ENCODE measurements around the gene MYZAP. TPM values are rescaled to one million over a fixed set of nuclear protein-coding genes. Genes with fewer than 3 reads are reported as not detected.

MYZAP gene
- total and polyA plus RNA-seq, 2 of the 13 experiments (the other 11 are each of a cell fraction or from before 2014, with no cell fraction given): not detected

DNA sequence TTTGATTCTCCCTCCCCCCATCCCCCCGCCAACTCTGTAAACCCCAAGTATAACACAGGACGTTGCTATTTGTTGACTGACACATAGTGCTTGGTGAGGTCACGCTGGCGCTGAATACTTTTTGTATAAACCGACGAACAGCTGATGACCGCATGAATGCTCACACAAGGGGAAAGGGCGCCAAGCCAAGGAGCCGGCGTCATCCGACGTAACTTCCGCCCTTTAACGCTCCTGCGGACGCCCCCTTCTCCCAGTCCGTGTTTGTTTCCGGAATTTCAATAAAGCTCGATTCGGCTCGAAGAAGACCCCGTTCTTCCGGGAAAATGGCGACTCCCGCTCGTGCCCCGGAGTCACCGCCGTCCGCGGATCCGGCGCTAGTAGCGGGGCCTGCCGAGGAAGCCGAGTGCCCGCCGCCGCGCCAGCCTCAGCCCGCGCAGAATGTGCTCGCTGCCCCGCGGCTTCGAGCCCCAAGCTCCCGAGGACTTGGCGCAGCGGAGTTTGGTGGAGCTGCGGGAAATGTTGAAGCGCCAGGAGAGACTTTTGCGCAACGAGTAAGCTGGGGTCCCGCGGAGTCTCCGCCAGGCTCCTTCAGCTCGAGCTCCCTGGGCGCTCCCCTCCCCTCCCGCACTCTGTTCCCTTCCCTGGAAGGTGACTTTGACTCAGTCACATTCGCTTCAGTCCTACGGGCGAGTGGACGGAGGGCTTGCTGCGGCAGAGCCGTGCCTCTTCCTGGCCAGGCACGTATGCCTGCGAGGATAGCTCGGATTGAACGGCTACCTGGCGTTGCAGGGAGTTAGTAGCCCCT, 114.9 kb downstream of the MYZAP start, which contains the start of gene POLR2M (continued):
- TF ChIP-seq, protein P1, sequence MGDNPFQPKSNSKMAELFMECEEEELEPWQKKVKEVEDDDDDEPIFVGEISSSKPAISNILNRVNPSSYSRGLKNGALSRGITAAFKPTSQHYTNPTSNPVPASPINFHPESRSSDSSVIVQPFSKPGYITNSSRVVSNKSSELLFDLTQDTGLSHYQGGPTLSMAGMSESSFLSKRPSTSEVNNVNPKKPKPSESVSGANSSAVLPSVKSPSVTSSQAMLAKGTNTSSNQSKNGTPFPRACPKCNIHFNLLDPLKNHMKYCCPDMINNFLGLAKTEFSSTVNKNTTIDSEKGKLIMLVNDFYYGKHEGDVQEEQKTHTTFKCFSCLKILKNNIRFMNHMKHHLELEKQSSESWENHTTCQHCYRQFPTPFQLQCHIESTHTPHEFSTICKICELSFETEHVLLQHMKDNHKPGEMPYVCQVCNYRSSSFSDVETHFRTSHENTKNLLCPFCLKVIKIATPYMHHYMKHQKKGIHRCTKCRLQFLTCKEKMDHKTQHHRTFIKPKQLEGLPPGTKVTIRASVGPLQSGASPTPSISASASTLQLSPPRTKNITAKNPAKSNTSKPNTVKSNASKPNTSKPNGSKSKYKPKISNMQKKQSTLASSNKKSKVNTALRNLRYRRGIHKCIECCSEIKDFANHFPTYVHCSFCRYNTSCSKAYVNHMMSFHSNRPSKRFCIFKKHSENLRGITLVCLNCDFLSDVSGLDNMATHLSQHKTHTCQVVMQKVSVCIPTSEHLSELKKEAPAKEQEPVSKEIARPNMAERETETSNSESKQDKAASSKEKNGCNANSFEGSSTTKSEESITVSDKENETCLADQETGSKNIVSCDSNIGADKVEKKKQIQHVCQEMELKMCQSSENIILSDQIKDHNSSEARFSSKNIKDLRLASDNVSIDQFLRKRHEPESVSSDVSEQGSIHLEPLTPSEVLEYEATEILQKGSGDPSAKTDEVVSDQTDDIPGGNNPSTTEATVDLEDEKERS (CRISPR knock-in tag; IDR thresholded peaks at IDR 0.05): no peak
- TF ChIP-seq NCOR1 (IDR thresholded peaks at IDR 0.05; ENCODE audit: borderline replicate concordance, low read length) (no peak), ARID2 (CRISPR knock-in tag; IDR thresholded peaks at IDR 0.05; ENCODE audit: borderline replicate concordance) (peak; percentile 55; the same call in 1 of the 2 replicates), PHF5A (CRISPR knock-in tag; IDR thresholded peaks at IDR 0.05; ENCODE audit: low read depth, unreplicated experiment) (peak; percentile 38), ZNF326 (CRISPR knock-in tag; IDR thresholded peaks at IDR 0.05; ENCODE audit: borderline replicate concordance) (no peak), MBNL3 (CRISPR knock-in tag; conservative IDR thresholded peaks at IDR 0.05) (no peak), SOX13 (IDR thresholded peaks at IDR 0.05) (no peak), SOX13 (CRISPR knock-in tag; conservative IDR thresholded peaks at IDR 0.05 in 1 of 2, IDR thresholded peaks at IDR 0.05 in 1 of 2) (0 out of 4 replicates have a peak, but pooled peaks of 1 of the 2 experiments have one; percentile 26), ZNF264 (CRISPR knock-in tag; IDR thresholded peaks at IDR 0.05) (no peak), FOSL2 (CRISPR knock-in tag; IDR thresholded peaks at IDR 0.05) (no peak), HNRNPK (IDR thresholded peaks at IDR 0.05; ENCODE audit: low read depth, low read length, poor library complexity, severe bottlenecking) (no peak), SMAD9 (CRISPR knock-in tag; IDR thresholded peaks at IDR 0.05) (no peak), ZNF124 (CRISPR knock-in tag; IDR thresholded peaks at IDR 0.05) (peak; percentile 50; the same call in 1 of the 2 replicates), ZBTB38 (CRISPR knock-in tag; IDR thresholded peaks at IDR 0.05) (peak; percentile 96)
- TF ChIP-seq, protein P2, sequence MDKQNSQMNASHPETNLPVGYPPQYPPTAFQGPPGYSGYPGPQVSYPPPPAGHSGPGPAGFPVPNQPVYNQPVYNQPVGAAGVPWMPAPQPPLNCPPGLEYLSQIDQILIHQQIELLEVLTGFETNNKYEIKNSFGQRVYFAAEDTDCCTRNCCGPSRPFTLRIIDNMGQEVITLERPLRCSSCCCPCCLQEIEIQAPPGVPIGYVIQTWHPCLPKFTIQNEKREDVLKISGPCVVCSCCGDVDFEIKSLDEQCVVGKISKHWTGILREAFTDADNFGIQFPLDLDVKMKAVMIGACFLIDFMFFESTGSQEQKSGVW (CRISPR knock-in tag; IDR thresholded peaks at IDR 0.05; ENCODE audit: borderline replicate concordance): no peak
- TF ChIP-seq, protein P3, sequence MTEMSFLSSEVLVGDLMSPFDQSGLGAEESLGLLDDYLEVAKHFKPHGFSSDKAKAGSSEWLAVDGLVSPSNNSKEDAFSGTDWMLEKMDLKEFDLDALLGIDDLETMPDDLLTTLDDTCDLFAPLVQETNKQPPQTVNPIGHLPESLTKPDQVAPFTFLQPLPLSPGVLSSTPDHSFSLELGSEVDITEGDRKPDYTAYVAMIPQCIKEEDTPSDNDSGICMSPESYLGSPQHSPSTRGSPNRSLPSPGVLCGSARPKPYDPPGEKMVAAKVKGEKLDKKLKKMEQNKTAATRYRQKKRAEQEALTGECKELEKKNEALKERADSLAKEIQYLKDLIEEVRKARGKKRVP (CRISPR knock-in tag; IDR thresholded peaks at IDR 0.05): no peak
- TF ChIP-seq, protein P4, sequence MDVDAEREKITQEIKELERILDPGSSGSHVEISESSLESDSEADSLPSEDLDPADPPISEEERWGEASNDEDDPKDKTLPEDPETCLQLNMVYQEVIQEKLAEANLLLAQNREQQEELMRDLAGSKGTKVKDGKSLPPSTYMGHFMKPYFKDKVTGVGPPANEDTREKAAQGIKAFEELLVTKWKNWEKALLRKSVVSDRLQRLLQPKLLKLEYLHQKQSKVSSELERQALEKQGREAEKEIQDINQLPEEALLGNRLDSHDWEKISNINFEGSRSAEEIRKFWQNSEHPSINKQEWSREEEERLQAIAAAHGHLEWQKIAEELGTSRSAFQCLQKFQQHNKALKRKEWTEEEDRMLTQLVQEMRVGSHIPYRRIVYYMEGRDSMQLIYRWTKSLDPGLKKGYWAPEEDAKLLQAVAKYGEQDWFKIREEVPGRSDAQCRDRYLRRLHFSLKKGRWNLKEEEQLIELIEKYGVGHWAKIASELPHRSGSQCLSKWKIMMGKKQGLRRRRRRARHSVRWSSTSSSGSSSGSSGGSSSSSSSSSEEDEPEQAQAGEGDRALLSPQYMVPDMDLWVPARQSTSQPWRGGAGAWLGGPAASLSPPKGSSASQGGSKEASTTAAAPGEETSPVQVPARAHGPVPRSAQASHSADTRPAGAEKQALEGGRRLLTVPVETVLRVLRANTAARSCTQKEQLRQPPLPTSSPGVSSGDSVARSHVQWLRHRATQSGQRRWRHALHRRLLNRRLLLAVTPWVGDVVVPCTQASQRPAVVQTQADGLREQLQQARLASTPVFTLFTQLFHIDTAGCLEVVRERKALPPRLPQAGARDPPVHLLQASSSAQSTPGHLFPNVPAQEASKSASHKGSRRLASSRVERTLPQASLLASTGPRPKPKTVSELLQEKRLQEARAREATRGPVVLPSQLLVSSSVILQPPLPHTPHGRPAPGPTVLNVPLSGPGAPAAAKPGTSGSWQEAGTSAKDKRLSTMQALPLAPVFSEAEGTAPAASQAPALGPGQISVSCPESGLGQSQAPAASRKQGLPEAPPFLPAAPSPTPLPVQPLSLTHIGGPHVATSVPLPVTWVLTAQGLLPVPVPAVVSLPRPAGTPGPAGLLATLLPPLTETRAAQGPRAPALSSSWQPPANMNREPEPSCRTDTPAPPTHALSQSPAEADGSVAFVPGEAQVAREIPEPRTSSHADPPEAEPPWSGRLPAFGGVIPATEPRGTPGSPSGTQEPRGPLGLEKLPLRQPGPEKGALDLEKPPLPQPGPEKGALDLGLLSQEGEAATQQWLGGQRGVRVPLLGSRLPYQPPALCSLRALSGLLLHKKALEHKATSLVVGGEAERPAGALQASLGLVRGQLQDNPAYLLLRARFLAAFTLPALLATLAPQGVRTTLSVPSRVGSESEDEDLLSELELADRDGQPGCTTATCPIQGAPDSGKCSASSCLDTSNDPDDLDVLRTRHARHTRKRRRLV (CRISPR knock-in tag; IDR thresholded peaks at IDR 0.05): no peak
- TF ChIP-seq, protein P5, sequence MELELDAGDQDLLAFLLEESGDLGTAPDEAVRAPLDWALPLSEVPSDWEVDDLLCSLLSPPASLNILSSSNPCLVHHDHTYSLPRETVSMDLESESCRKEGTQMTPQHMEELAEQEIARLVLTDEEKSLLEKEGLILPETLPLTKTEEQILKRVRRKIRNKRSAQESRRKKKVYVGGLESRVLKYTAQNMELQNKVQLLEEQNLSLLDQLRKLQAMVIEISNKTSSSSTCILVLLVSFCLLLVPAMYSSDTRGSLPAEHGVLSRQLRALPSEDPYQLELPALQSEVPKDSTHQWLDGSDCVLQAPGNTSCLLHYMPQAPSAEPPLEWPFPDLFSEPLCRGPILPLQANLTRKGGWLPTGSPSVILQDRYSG (CRISPR knock-in tag; IDR thresholded peaks at IDR 0.05): no peak
